Cardiac fibroblast (primary cell): Measurements from ENCODE around the gene VPS25.
A peak's percentile ranks its signal among the peaks of the same experiment; 100 is the strongest.

Experiments used
- DNase-seq, 2 donors: peaks; one replicate each; pipeline versions ENCODE4 v3.0.0 to v3.0.0-alpha.2; 2010; ENCODE audit warnings: low read depth in 2 of 2
- H3K4me3 ChIP-seq, 2 donors: replicated peaks in 1 of 2; 1 replicate in 1 of 2; 2 replicates in 1 of 2; pipeline ENCODE4 v1.5.1; 2011; ENCODE audit warnings: low read depth in 2 of 2, low read length in 2 of 2, mild to moderate bottlenecking in 2 of 2, moderate library complexity in 1 of 2
- TF ChIP-seq, protein P1 (sequence below): IDR thresholded peaks from one replicate; pipeline ENCODE4 v1.5.1; 2011; ENCODE audit warnings: low read depth, mild to moderate bottlenecking, low read length, inconsistent platforms

The VPS25 gene

GRCh38 chr17:42804918-42805367 is 31.7 kb downstream of the VPS25 start:
- TF ChIP-seq, protein P1, sequence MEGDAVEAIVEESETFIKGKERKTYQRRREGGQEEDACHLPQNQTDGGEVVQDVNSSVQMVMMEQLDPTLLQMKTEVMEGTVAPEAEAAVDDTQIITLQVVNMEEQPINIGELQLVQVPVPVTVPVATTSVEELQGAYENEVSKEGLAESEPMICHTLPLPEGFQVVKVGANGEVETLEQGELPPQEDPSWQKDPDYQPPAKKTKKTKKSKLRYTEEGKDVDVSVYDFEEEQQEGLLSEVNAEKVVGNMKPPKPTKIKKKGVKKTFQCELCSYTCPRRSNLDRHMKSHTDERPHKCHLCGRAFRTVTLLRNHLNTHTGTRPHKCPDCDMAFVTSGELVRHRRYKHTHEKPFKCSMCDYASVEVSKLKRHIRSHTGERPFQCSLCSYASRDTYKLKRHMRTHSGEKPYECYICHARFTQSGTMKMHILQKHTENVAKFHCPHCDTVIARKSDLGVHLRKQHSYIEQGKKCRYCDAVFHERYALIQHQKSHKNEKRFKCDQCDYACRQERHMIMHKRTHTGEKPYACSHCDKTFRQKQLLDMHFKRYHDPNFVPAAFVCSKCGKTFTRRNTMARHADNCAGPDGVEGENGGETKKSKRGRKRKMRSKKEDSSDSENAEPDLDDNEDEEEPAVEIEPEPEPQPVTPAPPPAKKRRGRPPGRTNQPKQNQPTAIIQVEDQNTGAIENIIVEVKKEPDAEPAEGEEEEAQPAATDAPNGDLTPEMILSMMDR, result no peak
- DNase-seq, result no peak
- no peak overlapping the region for H3K4me3 ChIP-seq

GRCh38 chr17:42806249-42806648 is 33.0 kb downstream of the VPS25 start:
- H3K4me3 ChIP-seq, result no peak overlapping the region
- DNase-seq, result no peak
- TF ChIP-seq, protein P1, result no peak

DNA sequence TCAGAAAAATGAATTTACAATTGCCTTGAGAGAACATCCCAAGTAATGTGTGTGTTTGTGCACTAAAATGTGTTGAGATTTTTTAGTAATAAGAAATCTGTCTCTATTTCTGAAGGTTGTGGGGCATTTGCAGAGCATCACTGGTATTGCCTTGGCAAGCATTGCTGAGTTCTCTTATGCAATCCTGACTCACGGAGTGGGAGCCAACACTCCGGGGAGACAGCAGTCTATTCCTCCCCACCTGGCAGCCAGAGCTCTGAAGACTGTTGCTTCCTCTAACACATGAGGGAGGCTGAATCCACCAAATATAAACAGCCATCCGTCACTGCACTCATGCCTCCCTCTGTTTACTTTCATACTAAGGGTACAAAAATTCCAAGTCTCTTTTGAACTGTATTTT is 36.0 kb downstream of the VPS25 start:
- TF ChIP-seq, protein P1, result no peak
- peak; percentile 83 to 91 for DNase-seq
- no peak overlapping the region for H3K4me3 ChIP-seq

GRCh38 chr17:42814633-42815399 is 41.6 kb downstream of the VPS25 start:
- TF ChIP-seq, protein P1, result no peak
- H3K4me3 ChIP-seq, result no peak overlapping the region
- DNase-seq, result peak; percentile 94 to 98

- TF ChIP-seq, protein P1, result no peak
- no peak overlapping the region for H3K4me3 ChIP-seq
- peak in 1 of 2 donors; percentile 77 for DNase-seq
Observed at GRCh38 chr17:42817866-42818265, 44.6 kb downstream of the VPS25 start.

DNA sequence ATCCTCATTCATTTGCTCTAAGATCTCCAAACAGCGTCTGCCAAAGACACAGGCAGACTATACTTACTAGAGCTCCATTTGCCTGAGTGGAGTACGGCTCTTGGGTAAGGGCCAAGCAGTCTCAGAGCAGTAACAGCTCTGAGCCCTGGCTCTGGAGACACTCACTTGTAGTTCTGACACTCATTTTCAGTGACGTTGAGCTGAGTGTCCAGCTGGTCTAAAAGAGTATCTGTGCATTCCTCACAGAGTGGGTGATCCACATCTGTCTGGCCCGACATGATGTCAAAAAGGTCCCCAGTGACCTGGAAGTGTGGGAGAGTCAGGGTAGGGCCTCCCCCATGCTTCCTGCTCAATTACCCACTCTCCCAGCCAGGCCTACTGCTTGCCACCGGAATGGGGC is 45.1 kb downstream of the VPS25 start:
- peak; percentile 22 to 81 for DNase-seq
- TF ChIP-seq, protein P1, result no peak
- H3K4me3 ChIP-seq, result no peak overlapping the region
